SK-N-MC (cell line): ENCODE data around the gene ADIRF.

Experiments used
- FOXP2 ChIP-seq: optimal IDR thresholded peaks from 2 replicates; pipeline ENCODE3; 2011; ENCODE audit warnings: mild to moderate bottlenecking, moderate library complexity; ENCODE audit not compliant: insufficient read depth; ENCODE audit errors: extremely low read length, control extremely low read depth
- POLR2AphosphoS5 ChIP-seq: IDR thresholded peaks from 2 replicates; pipeline ENCODE4 v1.6.1; 2012; ENCODE audit warnings: mild to moderate bottlenecking, low read depth, low read length, borderline replicate concordance

DNA sequence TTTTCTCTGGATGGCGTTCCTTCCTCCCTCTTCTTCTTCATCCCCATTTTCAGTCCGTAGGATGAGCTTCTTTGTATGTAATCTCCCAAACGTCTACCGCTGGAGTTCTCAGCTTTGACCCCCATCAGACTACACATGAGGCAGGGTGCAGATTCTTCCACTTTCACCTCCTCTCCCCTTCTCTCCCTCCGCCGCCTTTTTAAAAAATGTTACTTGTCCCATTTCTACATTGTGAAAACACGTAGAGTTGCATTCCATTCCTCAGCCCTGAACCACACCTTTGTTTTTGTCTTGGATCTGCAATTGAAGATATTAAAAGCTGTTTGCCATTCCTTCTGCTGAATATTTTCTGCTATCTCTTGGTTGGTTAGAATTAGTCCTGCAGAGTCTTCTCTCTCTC is 6.2 kb downstream of the ADIRF start:
- no peak for TF ChIP-seq POLR2AphosphoS5
- TF ChIP-seq FOXP2: no peak
